RWPE1 (cell line): ENCODE results near the gene TRMT2B.
"Not testable (repeated sequence)": the region's sequence is repeated elsewhere in the genome, so short reads cannot be mapped to it uniquely, and the experiment has no call there.

Experiments
- CTCF ChIA-PET: fragments of 350-600 bp; sonication (Branson Sonifier 250); formaldehyde crosslinking; extraction: SDS; loops from one replicate; lab custom pipeline; 2021; lab: Yijun Ruan, JAX
- POLR2A ChIA-PET: fragments of 400-600 bp; formaldehyde crosslinking; extraction: SDS; loops from one replicate; lab custom pipeline; 2020; ENCODE audit warnings: antibody characterized with exemption; ENCODE audit not compliant: low non-redundant PET; lab: Yijun Ruan, JAX
- DNase-seq: peaks from one replicate; pipeline ENCODE4 v3.0.0; 2012; ENCODE audit warnings: low spot score
- H3K27ac ChIP-seq: fragments of 450-650 bp; 2 replicates; pipeline ENCODE4 v1.5.1; 2017
- CTCF ChIP-seq: fragments of 450-650 bp; conservative IDR thresholded peaks from 2 replicates; pipeline ENCODE4 v1.5.1; 2017; ENCODE audit warnings: low read depth, mild to moderate bottlenecking

Gene TRMT2B

GRCh38 chrX:100984818-100985217, 67.1 kb downstream of the TRMT2B start:
- POLR2A ChIA-PET: no interaction called here
- DNase-seq: no peak
- CTCF ChIA-PET: no interaction called here
- no peak for TF ChIP-seq CTCF
- no peak overlapping the region for H3K27ac ChIP-seq

- POLR2A ChIA-PET, DNase-seq, CTCF ChIA-PET, H3K27ac ChIP-seq: not testable (repeated sequence)
Observed at GRCh38 chrX:100981498-100981845, 70.4 kb downstream of the TRMT2B start.

- ChIA-PET CTCF (no interaction called here), POLR2A (no interaction called here)
- DNase-seq: peak; percentile 4
- peak overlapping the region; percentile 12; the same call in 1 of the 2 replicates for H3K27ac ChIP-seq
- no peak for TF ChIP-seq CTCF
Observed at GRCh38 chrX:100980608-100981497, 71.1 kb downstream of the TRMT2B start.

GRCh38 chrX:100979881-100980607, 71.9 kb downstream of the TRMT2B start:
- TF ChIP-seq CTCF: no peak
- POLR2A ChIA-PET: no interaction called here
- CTCF ChIA-PET: no interaction called here
- H3K27ac ChIP-seq: no peak overlapping the region
- DNase-seq: peak; percentile 0

DNA sequence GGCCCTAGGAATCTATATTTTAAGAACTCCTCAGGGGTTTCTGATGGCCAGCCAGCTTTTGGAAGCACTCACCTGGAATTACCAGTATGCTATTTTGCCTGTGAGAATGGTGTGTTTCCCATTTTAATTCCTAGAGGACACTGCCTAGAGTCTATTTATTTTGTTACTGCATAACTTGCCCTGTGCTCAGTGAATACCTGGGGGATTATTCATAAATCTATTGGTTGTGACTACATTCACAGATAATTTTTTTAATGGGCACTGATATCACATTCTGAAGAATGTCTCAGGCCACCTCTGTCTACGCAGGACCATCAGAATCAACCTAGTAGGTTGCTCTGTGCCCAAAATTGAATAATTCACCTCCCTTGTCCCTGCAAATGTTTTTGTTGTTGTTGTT, 75.7 kb downstream of the TRMT2B start:
- no peak overlapping the region for H3K27ac ChIP-seq
- CTCF ChIA-PET: interaction anchor here (0.6 kb wide), 1 partner anchor 26 kb away, joined by 6 read pairs; no protein-coding TSS in a partner anchor
- TF ChIP-seq CTCF: no peak

GRCh38 chrX:100975212-100975611, 76.7 kb downstream of the TRMT2B start:
- no peak for DNase-seq
- TF ChIP-seq CTCF: no peak
- CTCF ChIA-PET: no interaction called here
- POLR2A ChIA-PET: no interaction called here
- no peak overlapping the region for H3K27ac ChIP-seq

More for the DNA sequence above, 75.7 kb downstream of the TRMT2B start:
- POLR2A ChIA-PET: no interaction called here
- no peak for DNase-seq

- no peak for TF ChIP-seq CTCF
- H3K27ac ChIP-seq: no peak overlapping the region
- CTCF ChIA-PET: no interaction called here
- peak; percentile 30 for DNase-seq
- POLR2A ChIA-PET: no interaction called here
Observed at GRCh38 chrX:100973411-100973810, 78.5 kb downstream of the TRMT2B start.
